Amygdala (tissue), 56 donors: ENCODE data around the gene KCNQ5.
"Not testable (repeated sequence)": the region's sequence is repeated elsewhere in the genome, so short reads cannot be mapped to it uniquely, and the experiment has no call there.

Experiments used
- DNase-seq, 56 donors: peaks; one replicate each; lab custom pipeline; 2025; lab: John Stamatoyannopoulos, UW

KCNQ5 gene

GRCh38 chr6:73144516-73144915, 522.7 kb downstream of the KCNQ5 start:
- DNase-seq = no peak

- no peak for DNase-seq
These were observed 523.8 kb downstream of the KCNQ5 start for GRCh38 chr6:73145690-73146089.

GRCh38 chr6:73151732-73152131, 529.9 kb downstream of the KCNQ5 start:
- no peak for DNase-seq

GRCh38 chr6:73152556-73152955, 530.7 kb downstream of the KCNQ5 start:
- DNase-seq = no peak

- no peak for DNase-seq
These were observed 531.3 kb downstream of the KCNQ5 start for GRCh38 chr6:73152966-73153757.

- DNase-seq = no peak
These were observed 535.2 kb downstream of the KCNQ5 start for GRCh38 chr6:73156793-73157767.

GRCh38 chr6:73157870-73158269, 536.0 kb downstream of the KCNQ5 start:
- no peak for DNase-seq

- no peak for DNase-seq
These were observed 547.2 kb downstream of the KCNQ5 start for GRCh38 chr6:73169111-73169510.

- no peak for DNase-seq
These were observed 547.8 kb downstream of the KCNQ5 start for GRCh38 chr6:73169633-73170032.

GRCh38 chr6:73174646-73175045, 552.8 kb downstream of the KCNQ5 start:
- no peak for DNase-seq

GRCh38 chr6:73176057-73176456, 554.2 kb downstream of the KCNQ5 start:
- no peak for DNase-seq

GRCh38 chr6:73177221-73177944, 555.5 kb downstream of the KCNQ5 start:
- no peak for DNase-seq

GRCh38 chr6:73180076-73180738, 558.3 kb downstream of the KCNQ5 start:
- DNase-seq = no peak

GRCh38 chr6:73180763-73181619, 559.1 kb downstream of the KCNQ5 start:
- peak in 15 of 56 donors; percentile 2 to 39 (median 5) for DNase-seq

GRCh38 chr6:73182021-73182607, 560.2 kb downstream of the KCNQ5 start:
- DNase-seq = no peak

GRCh38 chr6:73193302-73193701, 571.4 kb downstream of the KCNQ5 start:
- not testable (repeated sequence) for DNase-seq

- no peak for DNase-seq
These were observed 572.9 kb downstream of the KCNQ5 start for GRCh38 chr6:73194744-73195143.

- DNase-seq = no peak
These were observed 578.4 kb downstream of the KCNQ5 start for GRCh38 chr6:73200247-73200646.

- DNase-seq = no peak
These were observed 578.9 kb downstream of the KCNQ5 start for GRCh38 chr6:73200735-73201134.
